Ishikawa (cell line): ENCODE data around the gene DEGS1.

Experiments used
- EGR1 ChIP-seq: IDR thresholded peaks from 2 replicates; pipeline ENCODE4 v1.6.1; 2012
- EP300 ChIP-seq: IDR thresholded peaks from 2 replicates; pipeline ENCODE4 v1.6.1; 2012; ENCODE audit warnings: borderline replicate concordance
- YY1 ChIP-seq: IDR thresholded peaks from 2 replicates; pipeline ENCODE4 v1.6.1; 2012; ENCODE audit warnings: low read depth
- TF ChIP-seq, protein P1 (sequence below): IDR thresholded peaks from 2 replicates; pipeline ENCODE4 v1.6.1; 2012; ENCODE audit warnings: low read depth, mild to moderate bottlenecking

DNA sequence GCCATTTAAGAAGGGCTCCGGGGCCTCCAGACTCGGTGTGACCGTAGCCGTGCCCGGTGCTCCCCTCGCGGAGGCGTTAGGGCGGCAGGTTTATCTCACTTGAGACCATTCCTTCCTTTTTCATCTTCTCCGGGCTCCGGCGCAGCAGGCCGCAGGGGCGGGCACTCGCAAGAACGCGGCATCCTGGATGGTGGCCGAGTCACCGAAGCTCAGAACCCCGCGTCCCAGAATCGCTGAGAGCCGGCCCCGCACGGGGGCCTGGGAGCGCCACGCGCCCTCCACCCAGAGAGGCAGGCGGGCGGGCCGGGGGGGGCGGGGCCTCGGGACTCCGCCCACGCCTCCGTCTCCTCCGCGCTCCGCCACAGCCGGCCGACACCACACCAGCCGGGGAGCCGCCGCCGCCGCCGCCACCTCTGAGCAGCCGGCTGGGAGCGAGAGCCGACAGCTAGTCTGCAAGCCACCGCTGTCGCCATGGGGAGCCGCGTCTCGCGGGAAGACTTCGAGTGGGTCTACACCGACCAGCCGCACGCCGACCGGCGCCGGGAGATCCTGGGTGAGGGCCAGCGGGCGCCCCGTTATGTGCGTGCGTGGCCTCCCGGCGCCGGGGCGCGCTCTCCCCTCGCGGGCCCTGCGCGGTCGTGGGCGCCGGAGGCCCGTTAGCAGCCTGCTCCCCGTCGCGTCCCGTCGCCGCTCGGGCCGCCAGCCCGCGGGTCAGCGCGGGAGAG lies at the start of gene DEGS1:
- TF ChIP-seq, protein P1, sequence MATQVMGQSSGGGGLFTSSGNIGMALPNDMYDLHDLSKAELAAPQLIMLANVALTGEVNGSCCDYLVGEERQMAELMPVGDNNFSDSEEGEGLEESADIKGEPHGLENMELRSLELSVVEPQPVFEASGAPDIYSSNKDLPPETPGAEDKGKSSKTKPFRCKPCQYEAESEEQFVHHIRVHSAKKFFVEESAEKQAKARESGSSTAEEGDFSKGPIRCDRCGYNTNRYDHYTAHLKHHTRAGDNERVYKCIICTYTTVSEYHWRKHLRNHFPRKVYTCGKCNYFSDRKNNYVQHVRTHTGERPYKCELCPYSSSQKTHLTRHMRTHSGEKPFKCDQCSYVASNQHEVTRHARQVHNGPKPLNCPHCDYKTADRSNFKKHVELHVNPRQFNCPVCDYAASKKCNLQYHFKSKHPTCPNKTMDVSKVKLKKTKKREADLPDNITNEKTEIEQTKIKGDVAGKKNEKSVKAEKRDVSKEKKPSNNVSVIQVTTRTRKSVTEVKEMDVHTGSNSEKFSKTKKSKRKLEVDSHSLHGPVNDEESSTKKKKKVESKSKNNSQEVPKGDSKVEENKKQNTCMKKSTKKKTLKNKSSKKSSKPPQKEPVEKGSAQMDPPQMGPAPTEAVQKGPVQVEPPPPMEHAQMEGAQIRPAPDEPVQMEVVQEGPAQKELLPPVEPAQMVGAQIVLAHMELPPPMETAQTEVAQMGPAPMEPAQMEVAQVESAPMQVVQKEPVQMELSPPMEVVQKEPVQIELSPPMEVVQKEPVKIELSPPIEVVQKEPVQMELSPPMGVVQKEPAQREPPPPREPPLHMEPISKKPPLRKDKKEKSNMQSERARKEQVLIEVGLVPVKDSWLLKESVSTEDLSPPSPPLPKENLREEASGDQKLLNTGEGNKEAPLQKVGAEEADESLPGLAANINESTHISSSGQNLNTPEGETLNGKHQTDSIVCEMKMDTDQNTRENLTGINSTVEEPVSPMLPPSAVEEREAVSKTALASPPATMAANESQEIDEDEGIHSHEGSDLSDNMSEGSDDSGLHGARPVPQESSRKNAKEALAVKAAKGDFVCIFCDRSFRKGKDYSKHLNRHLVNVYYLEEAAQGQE = no peak
- TF ChIP-seq EP300 (no peak), YY1 (0 out of 2 replicates have a peak, but pooled peaks have one; percentile 7), EGR1 (no peak; the same call in 1 of the 2 replicates)
